Activated T-helper 2 cell treated with anti-CD3 and anti-CD28 coated beads, Interferon-gamma antibody, Interleukin-2, Interleukin-4, amounts not matched to agents 10 μg/mL and 5 μg/mL and 100 μg/mL, durations not matched to agents 14 hours and 24 hours and 36 hours (primary cell): ENCODE data around the gene TARP.
A peak's percentile ranks its signal among the peaks of the same experiment; 100 is the strongest.
"Not testable (repeated sequence)": the region's sequence is repeated elsewhere in the genome, so short reads cannot be mapped to it uniquely, and the experiment has no call there.

Source experiments
- DNase-seq: peaks from one replicate; pipeline ENCODE4 v3.0.0; 2021; ENCODE audit warnings: low spot score
- H3K27ac Mint-ChIP-seq: one replicate; pipeline ENCODE4 v1.8.0; 2021; ENCODE audit warnings: mixed read lengths
- H3K27me3 Mint-ChIP-seq: one replicate; pipeline ENCODE4 v1.8.0; 2021; ENCODE audit warnings: low read depth, mixed read lengths
- H3K36me3 Mint-ChIP-seq: one replicate; pipeline ENCODE4 v1.8.0; 2021; ENCODE audit warnings: low read depth, mixed read lengths
- H3K4me1 Mint-ChIP-seq: one replicate; pipeline ENCODE4 v1.8.0; 2021; ENCODE audit warnings: low read depth, mixed read lengths
- H3K4me3 Mint-ChIP-seq: one replicate; pipeline ENCODE4 v1.8.0; 2021; ENCODE audit warnings: low read depth, mild to moderate bottlenecking, moderate library complexity, mixed read lengths
- H3K9me3 Mint-ChIP-seq: one replicate; pipeline ENCODE4 v1.8.0; 2021; ENCODE audit warnings: mixed read lengths
- intact Hi-C: fragments of 100-400 bp; cut with micrococcal nuclease; formaldehyde crosslinking; loops from one replicate; pipeline ENCODE4 v1.15.1; 2023

Gene TARP

DNA sequence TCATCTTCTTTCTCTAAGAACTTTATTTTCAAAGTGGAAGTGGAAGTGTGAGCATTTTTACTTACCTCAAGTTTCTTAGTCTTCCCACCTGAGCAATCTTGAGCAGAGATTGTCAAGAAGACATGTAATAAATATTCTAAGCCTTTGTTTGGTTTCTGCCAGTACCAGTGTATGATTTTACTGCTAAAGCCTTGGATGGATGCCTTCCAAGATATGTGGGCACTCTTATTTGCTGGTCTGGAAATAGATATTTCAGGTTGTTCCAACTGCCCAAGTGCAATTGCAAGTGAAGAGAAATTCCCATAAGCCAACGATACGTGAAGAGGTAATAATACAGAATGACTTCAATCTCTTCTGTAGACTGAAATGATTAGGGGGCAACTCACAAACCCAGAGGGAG lies 18.2 kb upstream of the TARP start:
- intact Hi-C loops = no loop called here
- DNase-seq = no peak
- Mint-ChIP-seq H3K27ac (no peak overlapping the region), H3K27me3 (no peaks in the 10 kb centered on the region), H3K4me1 (no peaks in the 10 kb centered on the region), H3K4me3 (no peak overlapping the region), H3K9me3 (no peaks in the 10 kb centered on the region), H3K36me3 (no peaks in the 10 kb centered on the region)

DNA sequence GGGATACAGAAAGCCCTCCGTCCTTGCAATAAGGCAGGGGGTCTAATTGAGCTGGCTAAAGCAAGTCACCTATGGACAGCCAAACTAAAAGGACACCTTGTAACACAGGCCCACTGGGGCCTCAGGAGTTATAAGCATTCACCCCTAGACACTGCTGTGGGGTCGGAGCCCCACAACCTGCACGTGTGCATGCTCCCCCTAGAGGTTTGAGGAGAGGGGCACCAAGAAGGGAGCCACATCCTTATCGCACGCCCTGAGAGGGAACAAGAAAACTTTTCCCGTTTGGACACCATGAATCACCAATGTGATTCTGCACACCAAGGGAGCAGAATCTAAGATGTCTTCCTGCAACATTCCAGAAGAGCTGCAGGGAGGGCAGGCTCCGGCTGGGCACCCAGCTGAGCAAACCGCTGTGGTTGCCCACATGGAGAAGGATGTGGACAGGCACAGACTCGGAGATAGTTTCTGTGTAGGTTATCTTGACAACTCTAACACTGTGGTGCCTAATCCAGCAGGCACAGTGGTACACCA lies 17.7 kb upstream of the TARP start:
- H3K4me1 Mint-ChIP-seq = no peaks in the 10 kb centered on the region
- no peak overlapping the region for H3K27ac Mint-ChIP-seq
- no peaks in the 10 kb centered on the region for H3K36me3 Mint-ChIP-seq
- no peaks in the 10 kb centered on the region for H3K9me3 Mint-ChIP-seq
- intact Hi-C loops = no loop called here
- no peak overlapping the region for H3K4me3 Mint-ChIP-seq
- no peak for DNase-seq
- H3K27me3 Mint-ChIP-seq = no peaks in the 10 kb centered on the region

DNA sequence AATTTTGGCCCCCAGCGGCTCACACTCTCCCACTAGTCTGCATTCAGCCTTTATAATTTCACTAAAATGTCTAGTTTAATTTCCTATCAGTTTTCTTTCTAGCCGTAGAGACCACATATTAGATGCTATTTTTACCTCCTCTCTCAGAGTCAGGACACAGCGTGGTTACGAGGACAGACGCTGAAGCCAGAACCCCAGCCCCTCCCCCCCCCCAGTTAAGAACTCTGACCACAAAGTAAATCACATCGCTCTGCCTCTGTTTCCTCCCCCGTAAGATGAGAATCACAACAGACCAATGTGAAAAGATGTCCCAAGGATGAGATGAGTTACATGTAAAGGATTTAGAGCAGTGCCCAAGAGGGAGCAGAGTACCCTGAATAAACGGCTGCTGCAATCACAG lies 11.1 kb upstream of the TARP start:
- H3K4me3 Mint-ChIP-seq = no peak overlapping the region

DNA sequence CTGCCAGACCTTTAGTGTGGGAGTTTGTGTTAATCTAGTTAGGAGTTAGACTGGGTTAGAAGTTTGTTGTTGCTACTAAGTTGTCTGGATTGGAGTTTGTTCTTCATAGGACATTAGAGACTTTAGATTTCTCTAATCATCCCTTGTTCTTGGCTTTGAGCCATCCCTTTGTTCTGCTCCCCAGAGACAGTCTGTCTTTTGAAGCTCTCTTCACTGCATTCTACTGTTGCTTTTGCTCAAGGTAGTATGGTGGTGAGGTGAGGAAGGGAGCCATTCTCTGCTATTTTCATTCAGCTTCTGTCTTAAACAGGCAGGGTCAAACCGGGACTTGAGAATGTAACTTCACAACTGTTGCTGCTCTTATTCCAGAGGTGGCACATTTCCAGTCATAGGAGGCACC lies 10.4 kb upstream of the TARP start:
- no peaks in the 10 kb centered on the region for H3K27me3 Mint-ChIP-seq
- H3K9me3 Mint-ChIP-seq = no peaks in the 10 kb centered on the region
- intact Hi-C loops = no loop called here
- no peak overlapping the region for H3K27ac Mint-ChIP-seq
- H3K4me1 Mint-ChIP-seq = no peaks in the 10 kb centered on the region
- no peak for DNase-seq
- H3K4me3 Mint-ChIP-seq = no peak overlapping the region
- no peaks in the 10 kb centered on the region for H3K36me3 Mint-ChIP-seq

More for the DNA sequence above, 11.1 kb upstream of the TARP start:
- no peaks in the 10 kb centered on the region for H3K9me3 Mint-ChIP-seq
- no peaks in the 10 kb centered on the region for H3K4me1 Mint-ChIP-seq
- intact Hi-C loops = no loop called here
- no peak for DNase-seq
- H3K36me3 Mint-ChIP-seq = no peaks in the 10 kb centered on the region
- no peaks in the 10 kb centered on the region for H3K27me3 Mint-ChIP-seq
- H3K27ac Mint-ChIP-seq = no peak overlapping the region

DNA sequence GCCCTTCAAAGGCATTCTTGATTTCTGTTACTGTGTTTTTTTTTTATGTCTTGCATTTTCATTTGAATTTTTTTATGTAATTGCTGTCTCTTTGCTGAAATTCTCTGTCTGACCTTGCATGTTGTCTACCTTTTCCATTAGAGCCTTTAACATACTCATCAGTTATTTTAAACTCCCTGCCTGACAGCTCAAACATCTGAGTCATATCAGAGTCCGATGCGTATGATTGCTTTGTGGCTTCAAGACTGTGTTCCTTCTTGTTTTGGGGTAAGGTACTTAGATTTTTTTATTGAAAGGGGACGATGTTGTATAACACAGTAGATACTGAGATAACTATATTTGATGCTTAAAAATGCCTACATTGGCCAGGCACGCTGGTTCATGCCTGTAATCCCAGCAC lies 9.7 kb upstream of the TARP start:
- H3K27ac Mint-ChIP-seq = no peak overlapping the region
- intact Hi-C loops = no loop called here
- no peaks in the 10 kb centered on the region for H3K36me3 Mint-ChIP-seq
- H3K27me3 Mint-ChIP-seq = no peaks in the 10 kb centered on the region
- no peak for DNase-seq
- H3K4me1 Mint-ChIP-seq = no peaks in the 10 kb centered on the region
- no peak overlapping the region for H3K4me3 Mint-ChIP-seq
- no peaks in the 10 kb centered on the region for H3K9me3 Mint-ChIP-seq

DNA sequence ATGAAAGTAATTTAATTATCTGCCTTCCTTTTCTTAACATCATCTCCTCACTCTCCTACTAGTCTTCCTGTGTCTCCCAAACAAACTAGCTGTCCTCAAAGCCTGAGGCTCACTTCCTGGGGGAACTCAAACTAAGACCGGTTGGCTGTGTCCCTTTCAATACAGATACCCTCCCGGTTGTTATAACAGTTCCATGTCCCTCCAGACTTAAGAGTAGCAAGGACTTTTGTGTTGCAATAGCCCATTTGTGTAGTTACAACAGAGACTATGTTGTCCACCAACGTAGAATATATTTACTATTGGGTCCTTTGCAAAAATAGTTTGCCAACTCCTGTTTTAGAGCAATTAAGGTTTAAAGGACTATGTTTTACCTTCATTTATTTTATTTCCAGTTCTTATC lies 8.6 kb upstream of the TARP start:
- intact Hi-C loops = no loop called here
- no peaks in the 10 kb centered on the region for H3K27me3 Mint-ChIP-seq
- H3K9me3 Mint-ChIP-seq = no peaks in the 10 kb centered on the region
- no peak overlapping the region for H3K4me3 Mint-ChIP-seq
- no peak overlapping the region for H3K27ac Mint-ChIP-seq
- DNase-seq = no peak
- no peaks in the 10 kb centered on the region for H3K36me3 Mint-ChIP-seq
- no peaks in the 10 kb centered on the region for H3K4me1 Mint-ChIP-seq

DNA sequence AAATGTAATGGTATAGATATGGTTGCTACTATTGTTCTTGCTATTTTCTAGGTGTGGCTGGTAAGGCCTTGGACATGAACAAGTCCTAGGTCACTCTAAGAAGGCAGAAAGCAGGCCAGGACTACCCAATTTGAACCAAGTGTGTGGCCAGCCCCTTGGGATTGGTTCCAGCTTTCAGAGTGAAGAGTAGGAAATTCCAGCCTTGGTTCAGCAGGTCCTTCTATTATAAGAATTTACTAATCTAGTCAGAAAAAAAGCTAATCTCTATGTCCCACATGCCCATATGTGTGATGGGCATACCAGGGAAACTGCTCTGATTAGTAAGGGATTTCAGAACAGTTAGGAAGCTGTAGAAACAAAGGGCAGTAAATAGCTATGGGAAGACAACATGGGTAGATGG lies 7.8 kb upstream of the TARP start:
- DNase-seq = no peak
- Mint-ChIP-seq H3K4me1 (no peaks in the 10 kb centered on the region), H3K27me3 (no peaks in the 10 kb centered on the region), H3K9me3 (no peaks in the 10 kb centered on the region), H3K27ac (no peak overlapping the region), H3K4me3 (no peak overlapping the region), H3K36me3 (no peaks in the 10 kb centered on the region)
- intact Hi-C loops = no loop called here

DNA sequence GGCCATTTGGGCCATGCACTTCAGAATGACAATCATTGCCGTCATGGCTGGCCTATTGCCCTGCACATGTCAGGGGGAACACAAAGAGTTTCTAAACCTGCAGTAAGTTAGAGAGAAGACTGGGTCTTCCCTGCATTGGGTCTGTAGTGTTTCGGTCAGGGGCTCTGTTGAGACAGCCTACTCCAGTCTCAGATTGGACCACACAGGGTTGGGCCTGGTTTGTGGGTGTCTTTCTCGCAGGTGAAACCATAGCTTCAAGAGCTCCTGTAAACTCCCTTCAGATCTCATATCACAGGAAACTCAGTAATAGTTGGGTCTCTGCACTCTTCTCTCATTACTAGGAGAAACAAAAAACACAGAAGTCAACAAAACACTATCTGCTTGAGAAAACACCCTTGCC lies 7.3 kb upstream of the TARP start:
- H3K27me3 Mint-ChIP-seq = no peaks in the 10 kb centered on the region
- H3K36me3 Mint-ChIP-seq = no peaks in the 10 kb centered on the region
- intact Hi-C loops = no loop called here
- no peak overlapping the region for H3K27ac Mint-ChIP-seq
- no peak overlapping the region for H3K4me3 Mint-ChIP-seq
- no peak for DNase-seq
- H3K9me3 Mint-ChIP-seq = no peaks in the 10 kb centered on the region
- H3K4me1 Mint-ChIP-seq = no peaks in the 10 kb centered on the region

DNA sequence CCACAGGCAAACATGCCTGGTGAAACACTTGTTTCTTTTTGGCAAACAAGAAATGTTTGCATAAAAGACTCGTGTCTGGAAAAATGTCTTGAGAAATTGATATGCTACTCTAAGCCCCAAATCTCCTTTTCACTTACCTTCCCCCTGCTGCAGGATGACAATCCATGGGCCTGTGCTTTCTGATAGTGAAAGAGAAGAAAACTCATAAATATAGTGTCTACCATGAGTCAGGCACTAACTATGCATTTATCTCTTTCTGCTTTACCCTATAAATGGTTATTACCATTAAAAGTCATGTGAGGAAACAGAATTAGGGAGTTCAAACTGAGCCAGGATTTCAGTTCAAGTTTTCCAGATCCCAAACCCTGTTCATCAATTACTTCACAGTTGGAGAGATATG lies 6.6 kb upstream of the TARP start:
- intact Hi-C loops = no loop called here
- Mint-ChIP-seq H3K4me3 (no peak overlapping the region), H3K27ac (no peak overlapping the region), H3K36me3 (no peaks in the 10 kb centered on the region), H3K27me3 (no peaks in the 10 kb centered on the region), H3K4me1 (no peaks in the 10 kb centered on the region), H3K9me3 (no peaks in the 10 kb centered on the region)
- no peak for DNase-seq

DNA sequence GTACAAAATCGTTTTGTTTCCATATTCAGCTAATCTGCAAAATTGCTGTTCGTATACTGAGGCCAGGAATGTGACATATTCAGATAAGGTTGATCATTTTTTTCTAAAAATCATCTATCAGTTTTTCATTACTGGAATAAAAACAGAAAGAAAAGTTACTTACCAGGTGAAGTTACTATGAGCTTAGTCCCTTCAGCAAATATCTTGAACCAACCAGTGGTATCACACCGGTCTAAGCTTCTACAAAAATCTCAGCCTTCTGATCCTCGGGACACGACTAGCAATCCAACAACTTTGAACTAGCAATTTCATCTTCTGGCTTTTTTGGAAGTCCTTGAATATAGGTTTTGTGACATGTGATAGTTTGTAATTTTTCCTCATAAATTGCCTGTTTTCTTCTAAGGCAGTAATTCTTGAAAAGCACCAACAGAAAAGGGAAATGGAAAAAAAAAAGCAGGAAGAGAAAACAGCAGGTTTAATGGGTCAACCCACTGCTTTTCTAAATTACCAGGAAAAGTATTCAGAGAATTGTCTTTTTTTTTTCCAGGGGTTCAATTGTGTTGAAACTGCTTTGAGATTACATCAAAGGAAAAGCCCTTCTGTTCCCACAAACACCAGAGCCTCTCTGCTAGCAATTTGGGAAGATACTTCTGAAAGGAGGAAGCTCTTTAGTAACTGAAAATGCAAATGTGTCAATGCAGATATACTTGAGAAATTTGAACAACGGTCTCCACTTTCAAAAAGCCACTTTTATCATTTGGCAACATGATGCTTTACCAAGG lies 2.9 kb upstream of the TARP start:
- H3K9me3 Mint-ChIP-seq = no peaks in the 10 kb centered on the region
- no peak for DNase-seq
- H3K4me3 Mint-ChIP-seq = peak overlapping the region; percentile 57
- no peaks in the 10 kb centered on the region for H3K27me3 Mint-ChIP-seq
- no peak overlapping the region for H3K27ac Mint-ChIP-seq
- no peaks in the 10 kb centered on the region for H3K36me3 Mint-ChIP-seq
- no peaks in the 10 kb centered on the region for H3K4me1 Mint-ChIP-seq
- intact Hi-C loops = no loop called here

DNA sequence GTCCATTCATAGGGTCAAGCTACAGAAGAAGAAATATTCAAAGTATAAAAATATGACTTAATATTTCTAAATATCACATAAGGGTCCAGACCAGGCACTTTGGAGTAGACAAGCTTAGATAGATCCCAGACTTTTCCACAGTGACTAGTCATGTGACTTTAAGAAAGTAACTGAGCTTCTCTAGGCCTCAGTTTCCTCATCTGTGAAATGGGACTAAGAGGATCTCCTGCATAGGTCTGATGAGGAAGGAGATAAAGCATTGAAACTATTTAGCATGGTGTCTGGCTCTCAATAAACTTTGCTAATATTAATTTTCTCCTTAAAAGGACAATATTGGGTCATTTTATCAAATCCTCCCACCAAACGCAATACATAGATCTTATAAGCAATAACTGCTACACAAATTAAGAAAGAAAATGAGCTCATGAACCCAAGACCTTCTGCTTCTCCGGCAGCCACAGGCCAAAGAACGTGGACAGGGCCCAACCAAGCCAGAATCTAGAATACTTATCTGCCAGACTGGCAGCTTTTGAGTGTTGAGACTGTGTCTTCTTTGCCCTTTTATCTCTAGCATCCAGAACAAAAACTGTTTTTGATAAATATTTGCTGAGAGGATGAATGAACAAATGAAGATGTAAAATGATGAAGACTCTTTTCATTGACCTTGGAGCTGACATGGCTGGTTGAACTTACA lies 1.6 kb upstream of the TARP start:
- intact Hi-C loops = loop anchor here (2.0 kb wide), 1 partner anchor 26 kb away; no protein-coding TSS in a partner anchor
- DNase-seq = no peak
- Mint-ChIP-seq H3K4me1 (no peaks in the 10 kb centered on the region), H3K27ac (no peak overlapping the region), H3K27me3 (no peaks in the 10 kb centered on the region), H3K9me3 (no peaks in the 10 kb centered on the region), H3K4me3 (peak overlapping the region; percentile 21), H3K36me3 (no peaks in the 10 kb centered on the region)

DNA sequence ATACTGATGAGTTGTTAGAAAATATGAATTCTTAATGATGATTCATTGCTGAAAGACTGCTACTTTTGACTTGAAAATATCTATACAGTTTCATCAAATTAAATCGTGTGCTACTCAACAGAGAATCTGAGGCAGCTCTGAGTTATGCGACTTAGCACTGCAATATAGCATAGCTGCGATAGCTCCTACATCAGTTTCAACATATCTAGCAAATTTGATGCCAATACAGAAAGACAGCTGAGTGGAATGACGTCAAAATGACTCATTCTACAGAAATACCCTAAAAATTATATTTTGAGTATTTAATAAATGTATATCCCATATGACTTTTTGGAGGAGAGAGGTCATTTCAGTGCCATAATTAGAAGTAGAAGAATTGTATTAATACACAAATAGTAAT lies 1.1 kb upstream of the TARP start:
- Mint-ChIP-seq H3K4me3 (no peak overlapping the region), H3K36me3 (no peaks in the 10 kb centered on the region), H3K4me1 (no peaks in the 10 kb centered on the region)

DNA sequence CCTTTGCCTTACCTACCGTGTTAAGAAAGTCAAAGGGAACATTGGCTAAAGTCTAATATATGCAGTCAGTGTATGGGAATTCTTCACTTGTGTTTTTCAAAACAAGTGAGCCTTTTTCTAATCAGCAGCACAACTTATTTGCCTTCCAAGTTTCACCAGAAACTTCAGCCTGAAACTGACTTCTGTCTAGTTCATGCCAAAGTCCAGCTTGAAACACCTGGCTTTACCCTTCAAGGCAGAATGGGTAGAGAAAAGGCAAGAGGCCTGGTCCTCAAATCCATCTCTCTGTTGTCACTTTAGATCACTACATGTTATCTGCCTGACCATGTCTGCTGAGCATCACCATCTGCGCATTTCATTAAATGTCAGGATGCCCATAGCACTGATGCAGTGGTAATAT lies 3.0 kb downstream of the TARP start:
- H3K4me3 Mint-ChIP-seq, H3K4me1 Mint-ChIP-seq, H3K9me3 Mint-ChIP-seq, DNase-seq, H3K27me3 Mint-ChIP-seq, intact Hi-C loops, H3K27ac Mint-ChIP-seq, H3K36me3 Mint-ChIP-seq: not testable (repeated sequence)

More for the DNA sequence above, 1.1 kb upstream of the TARP start:
- Mint-ChIP-seq H3K9me3 (no peaks in the 10 kb centered on the region), H3K27ac (no peak overlapping the region), H3K27me3 (no peaks in the 10 kb centered on the region)
- no peak for DNase-seq
- intact Hi-C loops = loop anchor here (2.0 kb wide), 1 partner anchor 26 kb away; no protein-coding TSS in a partner anchor
